Calu3 (cell line): ENCODE data around the gene TP53I13. TPM values are rescaled to one million over a fixed set of nuclear protein-coding genes. Genes with fewer than 3 reads are reported as not detected.

ENCODE experiments used
- BruUV-seq: library from RNA; stranded (reverse); fragments of 400-500 nt; replicated peaks from 2 replicates; lab custom pipeline; 2021; lab: Mats Ljungman, UMichigan
- CTCF ChIA-PET: fragments of 300-600 bp; sonication (Branson Sonifier 250); formaldehyde crosslinking; loops from one replicate; lab custom pipeline; 2022; ENCODE audit warnings: antibody characterized with exemption; lab: Charles Lee
- DNase-seq: peaks from one replicate; pipeline ENCODE4 v3.0.0; 2022
- H3K27ac Mint-ChIP-seq: one replicate; pipeline ENCODE4 v1.8.0; 2022; ENCODE audit warnings: mixed read lengths; ENCODE audit not compliant: unreplicated experiment
- H3K27me3 Mint-ChIP-seq: one replicate; pipeline ENCODE4 v1.8.0; 2022; ENCODE audit warnings: mixed read lengths; ENCODE audit not compliant: unreplicated experiment
- H3K36me3 Mint-ChIP-seq: one replicate; pipeline ENCODE4 v1.8.0; 2022; ENCODE audit warnings: mild to moderate bottlenecking, moderate library complexity, mixed read lengths; ENCODE audit not compliant: insufficient read depth, unreplicated experiment
- H3K4me1 Mint-ChIP-seq: one replicate; pipeline ENCODE4 v1.8.0; 2022; ENCODE audit warnings: mild to moderate bottlenecking, low read depth, mixed read lengths; ENCODE audit not compliant: unreplicated experiment
- H3K4me3 Mint-ChIP-seq: one replicate; pipeline ENCODE4 v1.8.0; 2022; ENCODE audit warnings: mild to moderate bottlenecking, low read depth, moderate library complexity, mixed read lengths; ENCODE audit not compliant: unreplicated experiment
- H3K9me3 Mint-ChIP-seq: one replicate; pipeline ENCODE4 v1.8.0; 2022; ENCODE audit warnings: low read depth, mixed read lengths; ENCODE audit not compliant: unreplicated experiment
- CTCF ChIP-seq: fragments of 200-600 bp; IDR thresholded peaks from one replicate; pipeline ENCODE4 v1.8.0; 2022; ENCODE audit warnings: antibody characterized with exemption; ENCODE audit not compliant: unreplicated experiment
- intact Hi-C: fragments of 100-400 bp; cut with micrococcal nuclease; formaldehyde crosslinking; loops from one replicate; pipeline ENCODE4 v1.10.0; 2022; ENCODE audit not compliant: unreplicated experiment
- total RNA-seq: library from RNA; stranded (reverse); gene quantifications from 2 replicates; pipeline ENCODE4 v1.2.3, GENCODE V29; 2022

TP53I13 gene
- total RNA-seq, 1 experiment from 2014 or later: 35.1 TPM

DNA sequence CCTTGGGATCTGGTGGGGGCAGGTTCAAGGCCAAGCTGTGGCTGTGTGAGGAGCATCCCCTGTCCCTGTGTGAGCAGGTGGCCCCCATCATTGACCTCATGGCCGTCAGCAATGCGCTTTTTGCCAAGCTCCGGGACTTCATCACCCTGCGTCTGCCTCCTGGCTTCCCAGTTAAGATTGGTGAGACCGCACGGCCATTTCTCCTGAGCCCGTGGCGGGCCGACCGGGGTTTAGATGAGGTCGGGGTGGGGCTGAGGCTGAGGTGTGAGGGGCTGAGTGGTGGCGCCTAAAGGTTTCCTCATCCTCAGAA lies 43.5 kb downstream of the TP53I13 start:
- no peaks in the 10 kb centered on the region for H3K9me3 Mint-ChIP-seq
- no peak overlapping the region for H3K27ac Mint-ChIP-seq
- H3K4me1 Mint-ChIP-seq: peaks cover 14% of the 10 kb centered on the region
- no peak overlapping the region for H3K4me3 Mint-ChIP-seq
- CTCF ChIA-PET: no interaction called here
- TF ChIP-seq CTCF: no peak
- no peak for DNase-seq
- BruUV-seq: no TSS peak
- H3K36me3 Mint-ChIP-seq: peaks cover 11% of the 10 kb centered on the region
- intact Hi-C loops: no loop called here
- H3K27me3 Mint-ChIP-seq: peaks cover 20% of the 10 kb centered on the region

GRCh38 chr17:29612404-29613280 lies 44.1 kb downstream of the TP53I13 start:
- no peak for TF ChIP-seq CTCF
- Mint-ChIP-seq H3K36me3 (peaks cover 11% of the 10 kb centered on the region), H3K4me1 (peaks cover 14% of the 10 kb centered on the region), H3K27me3 (peaks cover 23% of the 10 kb centered on the region), H3K27ac (no peak overlapping the region), H3K9me3 (no peaks in the 10 kb centered on the region), H3K4me3 (no peak overlapping the region)
- no TSS peak for BruUV-seq
- CTCF ChIA-PET: no interaction called here
- DNase-seq: no peak
- intact Hi-C loops: no loop called here

DNA sequence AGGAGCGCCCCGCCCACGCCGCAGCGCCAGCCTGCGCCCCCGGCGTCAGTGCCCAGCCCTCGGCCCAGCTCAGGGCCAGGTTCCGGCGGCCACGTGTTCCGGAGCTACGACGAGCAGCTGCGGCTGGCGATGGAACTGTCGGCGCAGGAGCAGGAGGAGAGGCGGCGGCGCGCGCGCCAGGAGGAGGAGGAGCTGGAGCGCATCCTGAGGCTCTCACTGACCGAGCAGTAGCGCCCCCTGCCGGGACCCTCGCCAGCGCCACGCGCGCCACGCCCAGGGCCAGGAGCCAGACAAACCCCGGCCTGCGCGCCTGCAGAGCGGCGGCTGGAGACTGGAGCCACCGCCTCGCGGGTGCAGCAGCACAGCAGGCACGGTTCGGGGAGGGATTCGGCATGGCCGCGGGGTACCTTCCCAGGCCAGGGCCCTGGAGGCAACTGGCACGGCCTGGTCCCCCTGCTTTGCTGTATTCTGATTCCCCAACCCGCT lies 44.9 kb downstream of the TP53I13 start:
- intact Hi-C loops: no loop called here
- H3K27ac Mint-ChIP-seq: no peak overlapping the region
- DNase-seq: no peak
- peaks cover 11% of the 10 kb centered on the region for H3K36me3 Mint-ChIP-seq
- CTCF ChIA-PET: no interaction called here
- no peak for TF ChIP-seq CTCF
- H3K4me1 Mint-ChIP-seq: peaks cover 14% of the 10 kb centered on the region
- no peaks in the 10 kb centered on the region for H3K9me3 Mint-ChIP-seq
- H3K27me3 Mint-ChIP-seq: peaks cover 23% of the 10 kb centered on the region
- no TSS peak for BruUV-seq
- H3K4me3 Mint-ChIP-seq: no peak overlapping the region

GRCh38 chr17:29613856-29614255 lies 45.4 kb downstream of the TP53I13 start:
- H3K27ac Mint-ChIP-seq: no peak overlapping the region
- no TSS peak for BruUV-seq
- H3K36me3 Mint-ChIP-seq: peaks cover 11% of the 10 kb centered on the region
- H3K27me3 Mint-ChIP-seq: peaks cover 23% of the 10 kb centered on the region
- no peak for TF ChIP-seq CTCF
- intact Hi-C loops: no loop called here
- no peak for DNase-seq
- H3K4me1 Mint-ChIP-seq: peaks cover 14% of the 10 kb centered on the region
- H3K4me3 Mint-ChIP-seq: no peak overlapping the region
- CTCF ChIA-PET: no interaction called here
- H3K9me3 Mint-ChIP-seq: no peaks in the 10 kb centered on the region
